ENCODE measurements around the gene NR1D2.

GRCh38 chr3:23937296-23937695 is 7.8 kb upstream of the NR1D2 start:
- TF ChIP-seq CTCF (IDR thresholded peaks at IDR 0.05; ENCODE audit: low read depth, low read length, poor library complexity, severe bottlenecking) (no peak), EZH2phosphoT487 (IDR thresholded peaks at IDR 0.05; ENCODE audit: borderline replicate concordance, low read length) (no peak)

Measured in DOHH2 (cell line).